ENCODE data around the gene PROB1. TPM values are rescaled to one million over a fixed set of nuclear protein-coding genes. Genes with fewer than 3 reads are reported as not detected.

Gene PROB1
- total and polyA plus RNA-seq, 2 of the 8 experiments (the other 6 are each of a cell fraction or from before 2014, with no cell fraction given), result 0.89 to 3.1 TPM

GRCh38 chr5:139425497-139425896 is 30.6 kb upstream of the PROB1 start:
- Histone ChIP-seq H3K56ac (replicated peaks; ENCODE audit: insufficient read length, low read depth, low read length) (no peak overlapping the region), H2AK5ac (ENCODE audit: low read depth, low read length) (no peak overlapping the region), H3K23ac (ENCODE audit: insufficient read length) (no peak overlapping the region), H2BK20ac (ENCODE audit: low read length) (no peak overlapping the region), H3K4me3 (ENCODE audit: extremely low read depth in 1 of 4, insufficient read depth in 2 of 4, low read depth in 3 of 4, low read length in 4 of 4) (no peak overlapping the region), H2BK120ac (replicated peaks; ENCODE audit: low read depth, low read length) (no peak overlapping the region), H2BK15ac (ENCODE audit: low read length) (no peak overlapping the region), H4K8ac (ENCODE audit: extremely low read depth, insufficient read depth, low read length) (no peak overlapping the region), H2AFZ (ENCODE audit: low read length) (no peak overlapping the region), H3K23me2 (ENCODE audit: low read depth, low read length) (no peaks in the 10 kb centered on the region), H3K18ac (ENCODE audit: extremely low read depth, low read length) (no peak overlapping the region), H4K20me1 (replicated peaks in 1 of 2; ENCODE audit: control insufficient read depth in 1 of 2, insufficient read depth in 2 of 2, low read length in 2 of 2) (no peaks in the 10 kb centered on the region), H2BK12ac (ENCODE audit: low read depth, low read length) (no peak overlapping the region), H3K27ac (ENCODE audit: low read depth, low read length) (no peak overlapping the region), H2BK5ac (ENCODE audit: low read depth, low read length) (no peak overlapping the region), H3K79me1 (ENCODE audit: low read depth, low read length) (no peaks in the 10 kb centered on the region), H3K4me1 (replicated peaks in 1 of 4; ENCODE audit: control insufficient read depth in 3 of 4, insufficient read depth in 4 of 4, low read length in 3 of 4) (no peaks in the 10 kb centered on the region), H3K79me2 (ENCODE audit: control insufficient read depth in 1 of 2, insufficient read depth in 2 of 2, low read length in 2 of 2) (no peaks in the 10 kb centered on the region), H3K4me2 (ENCODE audit: insufficient read depth in 1 of 2, low read depth in 2 of 2, low read length in 2 of 2) (no peak overlapping the region), H3K4ac (replicated peaks; ENCODE audit: insufficient read length, low read depth, low read length) (no peak overlapping the region), H4K5ac (ENCODE audit: insufficient read length, low read depth, low read length) (no peak overlapping the region), H3K27me3 (replicated peaks in 1 of 4; ENCODE audit: control insufficient read depth in 3 of 4, extremely low read depth in 1 of 4, insufficient read depth in 3 of 4, low read length in 3 of 4) (no peaks in the 10 kb centered on the region), H4K91ac (replicated peaks; ENCODE audit: insufficient read length, low read length) (no peak overlapping the region), H3K14ac (ENCODE audit: insufficient read length) (no peak overlapping the region), H3K9ac (replicated peaks in 1 of 4; ENCODE audit: extremely low read depth in 1 of 4, low read depth in 3 of 4, low read length in 3 of 4) (no peak overlapping the region), H3K36me3 (ENCODE audit: control insufficient read depth in 2 of 4, insufficient read depth in 4 of 4, low read length in 3 of 4) (peaks cover 5 to 34% (median 15%) of the 10 kb centered on the region in 4 experiments; a peak in 7 of 8 replicates), H3K9me3 (ENCODE audit: insufficient read depth in 2 of 2, low read depth in 1 of 2, low read length in 1 of 2) (no peaks in the 10 kb centered on the region)
- WGBS, 2 experiments (ENCODE audit: extremely low coverage in 1 of 2, insufficient coverage in 1 of 2, insufficient read length in 1 of 2, insufficient replicate concordance in 2 of 2, low coverage in 1 of 2, low lambda C conversion rate in 2 of 2, missing lambda C conversion rate in 1 of 2), result 97% methylated on average over 5 of the region's 5 CpGs; no CpG with 5 or more reads in 1 of the 2 experiments
- TF ChIP-seq NANOG (IDR thresholded peaks at IDR 0.05; ENCODE audit: insufficient read depth, low read depth, low read length, poor library complexity, severe bottlenecking) (no peak), TAF1 (IDR thresholded peaks at IDR 0.05; ENCODE audit: low read depth, low read length) (no peak), SRF (IDR thresholded peaks at IDR 0.05; ENCODE audit: low read depth, low read length) (no peak), EZH2 (IDR thresholded peaks at IDR 0.05; ENCODE audit: low read depth, low read length, severe bottlenecking) (no peak), CEBPB (IDR thresholded peaks at IDR 0.05; ENCODE audit: low read depth, low read length) (no peak), GTF2F1 (IDR thresholded peaks at IDR 0.05; ENCODE audit: borderline replicate concordance, low read depth, low read length) (no peak), ASH2L (IDR thresholded peaks at IDR 0.05; ENCODE audit: low read length) (no peak), SIX5 (IDR thresholded peaks at IDR 0.05; ENCODE audit: low read depth, low read length) (no peak), RFX5 (IDR thresholded peaks at IDR 0.05; ENCODE audit: borderline replicate concordance, low read depth, low read length) (no peak)
- ChIA-PET CTCF (ENCODE audit: partially characterized antibody) (interaction anchor here (1.1 to 9.9 kb wide), 4 partner anchors 48 to 162 kb away, joined by 3 to 319 read pairs (median 22); no protein-coding TSS in a partner anchor), POLR2A (ENCODE audit: partially characterized antibody) (interaction anchor here (4.2 kb wide), 1 partner anchor 13 kb away, joined by 15 read pairs; the partner anchor contains the start of gene DNAJC18)
- FAIRE-seq (no peak), DNase-seq (ENCODE audit: low read depth in 1 of 2, low spot score in 2 of 2) (no peak)
